HG03460 (cell line): ENCODE data around the gene OPN5.

Experiments used
- ATAC-seq: cut with Tn5 transposase; IDR thresholded peaks from one replicate; pipeline ENCODE4 v1.9.1; 2021; ENCODE audit not compliant: unreplicated experiment

The OPN5 gene

DNA sequence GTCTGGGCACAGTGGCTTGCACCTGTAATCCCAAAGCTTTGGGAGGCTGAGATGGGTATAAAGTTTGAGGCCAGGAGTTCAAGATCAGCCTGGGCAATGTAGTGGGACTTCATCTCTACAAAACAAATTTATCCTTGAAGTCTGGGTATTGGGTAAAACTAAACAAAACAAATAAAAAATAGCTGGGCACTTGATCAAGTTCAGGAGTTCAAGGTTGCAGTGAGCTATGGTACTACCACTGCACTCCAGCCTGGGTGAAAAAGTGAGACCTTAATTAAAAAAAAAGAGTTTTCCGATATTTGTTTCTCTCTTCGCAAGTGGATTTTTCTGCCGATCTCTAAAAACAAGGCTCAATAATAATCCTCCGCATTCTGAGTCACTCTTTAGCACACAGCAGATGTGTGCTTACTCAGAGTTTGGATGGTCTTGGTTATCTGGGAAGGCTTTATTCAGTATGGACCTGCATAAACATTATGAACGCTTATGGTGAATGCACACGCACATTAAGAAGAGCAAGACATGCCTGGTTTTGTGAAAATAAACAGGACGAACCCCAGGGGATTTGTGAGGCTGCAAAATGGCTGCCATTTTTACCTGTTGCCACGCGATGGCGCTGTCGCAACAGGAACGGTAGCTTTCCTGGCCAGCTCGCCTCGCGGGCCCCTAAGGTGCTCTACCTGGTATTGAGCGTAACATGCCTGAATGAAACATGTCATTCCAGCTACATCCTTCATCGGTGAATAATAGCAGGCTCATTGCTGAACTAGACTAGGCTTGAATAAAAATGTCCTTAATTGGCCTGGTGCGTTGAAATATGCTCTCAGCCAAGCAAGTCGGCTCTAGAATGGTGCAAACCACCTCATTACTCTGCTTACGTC is 6.0 kb downstream of the OPN5 start:
- peak; percentile 71 for ATAC-seq

DNA sequence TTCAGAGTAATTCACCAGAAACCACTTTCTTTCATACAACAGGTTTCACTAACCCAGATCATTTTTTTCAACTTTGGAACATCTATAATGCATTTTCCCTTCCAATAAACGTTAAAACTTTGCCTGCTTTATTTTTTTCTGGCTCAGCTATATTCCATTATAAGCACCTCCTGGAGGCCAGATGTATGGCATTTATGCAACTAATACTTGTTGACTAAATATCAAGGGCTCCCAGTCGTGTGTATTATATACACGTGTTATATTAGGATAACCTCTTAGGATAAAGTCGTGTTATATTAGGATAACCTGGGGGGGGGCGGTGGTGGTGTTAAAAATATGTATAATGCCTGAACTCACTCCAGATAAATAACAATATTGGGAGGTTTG is 6.7 kb downstream of the OPN5 start:
- ATAC-seq, result no peak

DNA sequence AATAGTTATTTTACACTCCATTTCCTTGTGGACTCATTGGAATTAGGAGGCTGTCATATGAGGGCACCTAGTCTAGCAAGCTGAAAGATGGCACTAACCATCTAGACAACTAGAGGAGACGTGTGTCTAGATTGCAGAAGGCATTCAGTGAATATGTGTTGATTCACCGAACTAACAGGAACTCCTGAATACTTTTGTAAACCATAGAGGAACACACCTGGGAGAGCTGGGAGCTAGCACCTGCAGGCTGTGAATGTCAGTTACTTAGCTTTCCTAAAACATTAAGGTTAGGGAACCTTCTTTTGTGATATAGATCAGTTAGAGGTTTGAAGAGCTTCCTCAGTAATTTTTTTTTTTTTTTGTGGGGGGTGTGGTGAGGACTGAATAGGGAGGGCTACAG is 7.7 kb downstream of the OPN5 start:
- ATAC-seq, result no peak

DNA sequence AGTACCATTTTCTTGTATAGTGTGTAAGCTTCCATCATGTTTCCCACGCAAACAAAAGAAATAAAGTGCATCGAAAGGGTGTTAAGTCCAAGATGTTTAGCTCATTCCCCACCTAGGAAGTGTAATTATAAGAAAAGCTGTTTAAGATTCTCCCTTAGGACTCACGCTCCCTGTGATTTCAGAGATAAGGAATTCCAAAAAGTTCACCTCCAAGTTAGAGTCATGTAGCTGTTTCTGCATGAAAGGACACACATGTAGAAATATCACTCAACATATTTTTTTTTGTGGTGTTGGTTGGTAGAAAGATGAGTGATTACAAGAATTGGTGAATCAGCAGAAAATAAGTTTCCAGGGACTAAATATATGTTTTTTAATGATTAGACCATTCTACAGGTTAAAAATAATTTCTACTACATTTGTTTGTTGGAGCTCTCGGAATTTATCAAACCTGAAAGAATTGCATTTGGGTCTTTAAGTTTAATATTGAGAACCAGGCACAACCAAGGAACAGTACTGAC is 10.4 kb downstream of the OPN5 start:
- ATAC-seq, result no peak

DNA sequence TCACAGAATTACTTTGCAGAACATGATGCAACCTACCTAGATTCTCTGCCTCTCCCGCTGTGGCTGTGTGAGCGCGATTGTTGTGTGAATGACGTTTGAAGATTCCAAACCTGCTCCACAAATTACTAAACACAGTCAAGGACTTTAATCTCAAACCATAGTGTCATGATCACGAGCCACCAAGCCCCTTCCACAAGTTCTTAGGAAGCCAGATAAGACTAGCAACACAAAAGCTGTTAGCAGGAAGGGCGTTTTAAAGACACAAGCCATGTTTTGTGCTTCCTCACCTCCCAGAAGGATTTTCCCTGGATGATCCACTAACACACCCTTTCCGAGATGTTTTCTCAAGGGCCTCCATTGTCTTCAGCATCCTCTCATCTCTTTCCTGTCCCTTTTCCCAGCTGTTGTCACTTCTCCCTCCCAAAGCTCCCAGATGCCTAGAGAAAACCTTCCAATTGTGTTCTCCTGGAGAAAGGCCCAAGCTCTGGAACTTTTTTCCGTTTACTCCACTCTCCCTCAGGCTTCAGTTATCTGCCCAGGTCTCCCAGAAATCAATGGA is 12.8 kb downstream of the OPN5 start:
- no peak for ATAC-seq

DNA sequence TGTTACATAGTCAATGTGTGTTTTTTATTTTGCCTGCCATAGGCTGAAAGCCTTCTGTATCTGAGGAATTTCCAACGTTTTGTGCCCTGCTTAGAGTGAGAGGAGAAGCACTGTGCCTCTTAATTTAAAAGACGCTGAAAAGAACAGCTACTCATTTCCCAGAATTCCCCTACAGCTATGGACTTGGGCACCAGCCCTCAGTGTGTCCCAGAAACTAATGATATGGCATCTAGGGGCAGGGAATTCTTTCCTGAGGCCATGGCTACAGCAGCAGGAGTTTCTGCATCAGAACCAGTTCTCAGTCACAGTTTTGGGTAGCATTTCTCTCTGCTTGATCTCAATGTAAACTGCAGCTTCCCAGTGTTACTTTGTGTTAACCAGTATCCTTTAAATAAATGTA is 20.2 kb downstream of the OPN5 start:
- no peak for ATAC-seq

DNA sequence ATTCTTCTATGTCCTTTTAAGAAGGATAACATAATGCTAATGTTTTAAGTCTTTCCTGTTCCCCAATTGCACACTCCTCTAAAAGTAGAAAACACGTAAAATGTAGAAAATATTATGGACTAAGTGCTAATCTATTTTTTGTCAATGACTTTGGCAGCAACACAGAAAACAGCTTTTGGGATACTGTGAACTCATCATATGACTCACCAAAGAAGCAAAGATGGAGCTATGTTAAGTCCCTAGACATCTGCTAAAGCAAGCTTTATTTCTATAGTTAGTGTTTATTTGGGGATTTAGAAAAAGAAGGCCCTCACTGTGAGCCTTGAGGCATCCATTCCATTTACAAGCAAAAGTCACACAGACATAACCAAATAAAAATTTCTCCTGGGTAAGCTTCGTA is 23.0 kb downstream of the OPN5 start:
- ATAC-seq, result no peak

DNA sequence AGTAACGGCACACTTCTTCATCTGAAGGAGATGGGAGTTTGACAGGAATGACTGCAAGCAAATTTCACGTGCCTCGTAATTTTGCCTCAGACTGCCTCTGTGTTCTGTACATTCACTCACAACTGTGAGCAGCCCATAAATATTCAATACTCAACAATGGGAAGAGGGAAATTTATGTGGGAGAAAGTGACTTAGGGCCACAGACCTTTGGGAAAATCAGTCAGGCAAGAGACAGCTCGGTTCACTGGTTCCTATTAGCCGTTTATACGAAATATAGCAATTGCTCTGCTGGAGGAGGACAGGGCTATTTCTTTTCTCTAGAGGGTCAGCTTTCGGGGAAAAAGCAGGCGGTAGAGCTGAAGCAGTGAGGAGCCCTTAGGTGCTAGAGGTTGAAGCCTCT is 28.0 kb downstream of the OPN5 start:
- ATAC-seq, result no peak

DNA sequence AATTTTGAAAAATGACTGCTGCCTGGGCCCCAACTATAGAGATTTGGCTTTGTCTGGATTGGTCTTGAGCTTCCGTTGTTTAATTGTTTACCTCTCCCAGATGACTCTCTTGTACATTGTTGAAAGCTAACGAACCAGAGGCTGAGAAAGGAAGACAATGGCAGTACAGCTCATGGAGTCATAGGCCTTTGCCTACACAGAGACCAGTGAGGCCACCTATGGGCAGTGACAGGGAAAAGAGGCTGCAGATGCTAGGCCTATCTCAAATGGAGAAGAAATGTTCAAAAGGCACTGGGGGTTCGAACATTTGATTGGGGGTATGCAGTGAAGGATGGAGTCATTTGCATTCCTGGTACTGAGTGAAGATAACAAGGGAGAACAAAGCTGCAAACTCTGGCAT is 29.1 kb downstream of the OPN5 start:
- no peak for ATAC-seq

DNA sequence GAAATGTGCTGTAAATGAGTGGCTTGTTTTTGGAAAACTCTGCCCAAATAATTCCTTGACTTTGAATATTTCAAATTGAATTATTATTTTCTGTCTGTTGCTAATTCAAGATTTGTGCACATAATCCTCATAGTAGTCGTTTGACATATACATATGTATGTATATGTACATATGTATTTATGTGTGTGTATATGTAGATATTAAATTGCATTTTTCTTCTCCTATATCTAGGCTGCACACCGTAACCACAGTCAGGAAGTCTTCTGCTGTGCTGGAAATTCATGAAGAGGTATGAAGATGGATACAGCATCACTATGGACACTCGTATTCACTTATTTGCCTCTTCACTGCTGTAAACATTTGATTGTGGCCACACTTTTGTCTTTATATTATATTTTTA is 29.6 kb downstream of the OPN5 start:
- no peak for ATAC-seq

DNA sequence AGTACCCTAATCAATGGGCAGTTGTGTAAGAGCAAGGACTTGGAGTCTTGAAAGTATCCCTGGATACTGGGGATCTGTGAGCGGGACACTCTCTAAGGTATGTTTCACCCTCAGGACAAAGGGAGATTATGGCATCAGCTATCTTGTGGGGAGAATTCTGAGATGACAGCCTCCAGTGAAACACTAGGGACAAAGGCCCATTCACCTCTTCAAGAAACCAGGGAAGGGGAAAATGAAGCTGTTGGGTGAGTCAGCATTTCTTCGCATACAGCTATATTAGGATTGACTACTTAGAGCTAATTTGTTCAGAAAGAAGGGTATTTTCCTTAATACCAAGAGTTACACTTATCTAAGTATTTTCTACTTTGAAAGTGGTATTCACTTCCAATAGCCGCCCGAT is 35.9 kb downstream of the OPN5 start:
- no peak for ATAC-seq

DNA sequence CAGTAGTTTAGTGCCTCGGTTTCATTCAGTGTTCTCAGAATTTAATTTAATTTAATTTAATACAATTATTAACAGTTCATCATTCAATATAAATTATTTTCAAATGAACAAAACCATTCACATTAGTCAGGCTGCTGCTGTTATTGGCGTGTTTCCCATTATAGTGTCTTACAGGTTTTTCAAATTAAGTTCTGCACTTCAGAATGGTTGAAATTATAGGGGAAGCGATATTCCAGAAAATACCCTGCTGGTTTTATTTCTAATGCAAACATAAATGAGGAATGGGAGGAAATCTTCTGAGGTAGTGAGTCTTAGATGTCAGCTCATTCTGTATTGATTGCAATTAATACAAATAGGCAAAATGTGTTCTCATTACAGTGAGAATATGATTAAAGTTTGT is 37.6 kb downstream of the OPN5 start:
- no peak for ATAC-seq

DNA sequence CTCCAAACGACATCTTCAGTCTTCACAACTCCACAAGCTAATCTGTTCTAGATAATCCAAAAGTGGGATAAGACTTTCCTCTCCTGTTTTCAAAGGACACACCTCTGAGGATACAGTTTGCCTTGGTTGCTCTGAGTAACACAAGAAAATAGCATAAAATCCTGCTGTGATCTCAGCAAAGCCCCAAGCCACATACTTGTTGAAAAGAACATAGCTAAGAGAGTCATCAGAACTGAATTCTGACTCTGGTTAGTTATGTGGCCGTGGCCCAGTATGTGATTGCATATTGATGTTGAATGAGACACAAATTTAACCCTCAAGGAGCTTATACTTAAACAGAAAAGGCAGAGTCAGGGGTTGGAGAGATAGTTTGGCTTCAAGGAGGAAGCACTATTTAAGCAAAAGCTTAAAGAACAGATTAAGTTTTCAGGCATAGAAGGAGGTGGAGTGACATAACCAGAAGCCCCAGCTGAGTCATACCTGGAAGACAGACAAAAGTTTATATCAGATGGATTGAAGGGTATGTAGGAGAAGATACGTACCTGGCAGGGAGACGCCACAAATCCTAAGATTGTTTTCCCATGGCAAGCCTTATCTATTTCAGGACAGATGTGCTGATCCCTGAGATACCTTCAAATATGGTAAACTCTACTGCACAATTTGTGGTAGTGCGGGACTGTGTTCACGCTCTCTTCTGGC is 41.2 kb downstream of the OPN5 start:
- no peak for ATAC-seq

DNA sequence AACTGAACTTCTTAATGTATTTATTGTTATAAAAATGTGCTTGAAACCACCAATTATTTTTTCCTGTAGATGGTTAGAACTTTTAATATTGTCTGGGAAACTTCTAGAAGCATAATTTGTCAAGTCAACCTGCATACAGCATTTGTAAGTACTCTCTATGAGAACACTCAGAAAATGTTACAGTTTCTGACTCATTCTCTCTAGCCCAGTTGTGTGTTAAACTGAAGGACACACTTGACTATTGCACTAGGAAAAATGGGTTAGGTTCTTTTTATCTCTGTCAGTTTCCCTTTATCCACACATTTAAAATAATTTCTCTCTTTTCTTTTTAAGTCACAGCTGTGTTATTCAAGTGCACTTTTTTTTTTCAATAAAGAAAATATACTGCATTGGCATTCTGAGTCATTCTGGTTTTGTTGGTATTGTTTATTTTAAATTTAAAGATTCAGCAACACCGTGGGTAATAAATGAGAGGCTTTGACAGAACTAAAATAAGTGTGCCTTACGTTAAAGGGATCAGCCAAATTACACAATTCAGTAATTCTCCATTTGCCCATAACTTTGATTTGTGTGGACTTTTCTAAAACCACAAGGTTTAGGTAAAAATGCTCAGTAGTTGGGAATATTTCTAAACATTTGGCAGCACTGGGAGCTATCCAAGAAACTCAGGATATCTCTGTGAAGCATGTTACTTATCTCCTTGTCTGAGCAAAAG is 50.7 kb downstream of the OPN5 start:
- no peak for ATAC-seq

DNA sequence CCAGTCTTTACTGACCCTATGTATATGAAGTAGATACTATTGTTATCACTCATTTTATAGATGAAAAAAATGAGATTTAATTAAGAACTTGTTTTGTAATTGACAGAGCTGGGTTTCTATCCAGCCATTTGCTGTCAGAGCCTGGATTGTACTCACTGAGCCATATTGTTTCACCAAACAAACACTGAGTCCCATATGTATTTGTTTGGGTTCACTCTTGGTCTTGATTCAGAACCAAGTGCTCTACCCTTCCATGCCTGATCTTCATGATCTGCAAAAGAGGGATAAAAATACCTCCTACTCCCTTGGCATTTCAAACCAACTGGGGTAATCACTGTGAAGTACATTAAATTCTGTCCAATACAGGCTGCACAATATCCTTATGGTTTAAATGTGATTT is 52.4 kb downstream of the OPN5 start:
- no peak for ATAC-seq

DNA sequence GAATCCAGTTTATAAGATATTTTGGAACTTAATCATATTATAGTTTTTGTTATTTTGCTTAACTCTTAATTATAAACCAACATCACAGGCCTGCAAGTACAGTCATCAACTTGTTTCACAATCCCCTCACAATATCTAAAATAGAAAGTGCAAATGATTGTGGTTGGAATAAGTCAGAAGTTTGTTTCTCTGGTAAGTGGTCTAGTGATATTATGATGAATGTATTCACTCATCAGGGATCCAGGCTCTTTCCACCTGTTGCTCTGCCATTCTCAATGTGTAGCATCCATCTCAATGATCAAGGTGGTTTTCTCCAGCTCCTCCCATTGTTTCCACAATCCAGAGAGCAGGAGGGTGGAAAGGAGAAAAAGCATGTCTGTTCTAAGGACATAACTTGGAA is 54.2 kb downstream of the OPN5 start:
- ATAC-seq, result no peak

DNA sequence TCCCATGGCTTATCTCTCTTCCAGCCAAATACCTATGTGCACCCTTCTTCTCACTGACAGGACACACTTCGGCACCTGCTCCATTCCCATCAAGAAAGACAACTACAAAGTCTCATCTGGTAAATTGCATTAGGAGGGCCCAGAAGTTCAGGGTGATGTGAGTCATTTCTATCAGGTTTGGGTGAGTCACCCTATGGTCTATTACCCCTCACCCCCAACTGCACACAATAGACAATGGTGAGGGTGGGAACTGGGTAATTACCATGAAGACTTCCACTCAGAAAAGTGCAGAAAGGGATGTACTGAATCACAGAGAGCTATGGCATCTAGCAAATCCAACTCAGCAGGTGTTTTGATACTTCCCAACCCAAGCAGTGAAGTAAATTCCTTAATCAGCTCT is 54.8 kb downstream of the OPN5 start:
- ATAC-seq, result peak; percentile 64

DNA sequence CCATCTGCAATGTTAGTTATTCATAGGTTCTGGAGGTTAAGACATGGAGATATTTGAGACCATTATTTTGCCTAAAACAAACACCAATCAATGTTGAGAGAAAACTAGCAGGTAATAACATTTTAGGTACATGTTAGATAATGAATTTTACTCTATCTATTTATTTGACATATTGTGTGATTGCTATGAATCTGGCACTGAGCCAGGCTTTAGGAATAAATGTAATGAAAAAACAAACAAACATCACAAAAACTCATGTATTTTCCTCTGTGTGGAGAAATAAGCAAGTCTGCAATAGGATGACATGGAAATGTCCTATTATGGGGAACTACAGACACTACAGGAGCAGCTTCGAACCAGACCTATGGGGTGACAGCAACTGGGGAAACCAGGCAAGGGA is 57.8 kb downstream of the OPN5 start:
- ATAC-seq, result no peak

DNA sequence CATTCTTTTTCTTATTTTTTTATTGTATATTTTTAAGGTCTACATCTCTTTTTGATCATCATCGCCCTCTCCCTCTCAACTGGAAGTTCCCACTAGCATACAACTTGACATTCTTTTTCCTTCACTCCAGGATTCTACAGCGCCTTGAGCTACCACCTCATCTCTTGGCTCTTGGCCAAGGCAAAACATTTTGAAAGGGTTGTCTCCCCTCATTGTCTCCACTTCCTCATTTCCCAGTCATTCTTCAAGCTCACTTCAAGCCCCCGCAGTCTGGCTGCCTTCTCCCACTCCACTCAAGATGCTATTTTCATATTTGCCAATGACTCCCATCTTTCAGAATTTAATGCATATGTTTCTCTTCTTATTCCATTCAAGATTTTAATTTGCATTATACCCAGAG is 63.0 kb downstream of the OPN5 start:
- no peak for ATAC-seq

DNA sequence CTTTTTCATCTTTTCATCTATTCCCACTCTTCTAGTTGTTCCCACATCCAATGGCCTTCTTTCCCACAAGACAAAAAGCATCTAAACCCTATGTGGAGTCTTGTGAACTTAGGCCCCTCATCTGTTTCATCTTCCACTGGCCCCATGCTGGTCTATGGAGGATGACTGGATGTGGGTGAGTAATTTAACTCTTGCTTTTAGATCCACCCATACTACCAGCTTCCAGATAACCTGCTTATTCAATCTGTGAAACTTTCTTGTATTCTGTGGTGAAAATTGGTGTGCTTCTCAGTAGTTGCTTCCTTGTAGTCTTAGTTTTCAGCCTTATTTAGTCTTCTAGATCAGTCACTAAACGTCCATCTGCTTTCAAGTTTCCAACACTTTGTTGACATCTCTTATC is 64.9 kb downstream of the OPN5 start:
- no peak for ATAC-seq

DNA sequence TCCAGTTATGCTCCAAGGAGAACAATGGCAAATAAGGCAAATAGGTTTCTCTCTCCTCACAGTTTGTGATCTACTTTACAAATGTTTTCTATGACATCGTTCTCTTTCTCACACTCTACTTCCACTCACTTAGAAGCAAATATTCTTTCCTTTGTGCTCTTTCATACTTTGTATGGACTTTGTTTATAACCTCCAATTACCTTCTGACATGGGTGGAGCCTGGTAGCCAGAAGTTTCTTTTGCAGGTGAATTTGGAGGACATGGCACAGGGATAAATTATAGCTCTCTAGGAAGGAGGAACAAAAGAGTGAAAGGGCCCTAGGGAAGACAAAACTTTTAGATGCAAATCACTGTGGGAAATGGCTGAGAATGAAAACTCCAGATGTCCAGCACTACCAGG is 69.3 kb downstream of the OPN5 start:
- ATAC-seq, result no peak
